GM19023 (cell line): ENCODE data around the gene DCUN1D1.
"Not testable (repeated sequence)": the region's sequence is repeated elsewhere in the genome, so short reads cannot be mapped to it uniquely, and the experiment has no call there.

Experiments used
- ATAC-seq: cut with Tn5 transposase; IDR thresholded peaks from one replicate; pipeline ENCODE4 v1.9.1; 2021; ENCODE audit warnings: mild to moderate bottlenecking, moderate library complexity; ENCODE audit not compliant: unreplicated experiment

DCUN1D1 gene

DNA sequence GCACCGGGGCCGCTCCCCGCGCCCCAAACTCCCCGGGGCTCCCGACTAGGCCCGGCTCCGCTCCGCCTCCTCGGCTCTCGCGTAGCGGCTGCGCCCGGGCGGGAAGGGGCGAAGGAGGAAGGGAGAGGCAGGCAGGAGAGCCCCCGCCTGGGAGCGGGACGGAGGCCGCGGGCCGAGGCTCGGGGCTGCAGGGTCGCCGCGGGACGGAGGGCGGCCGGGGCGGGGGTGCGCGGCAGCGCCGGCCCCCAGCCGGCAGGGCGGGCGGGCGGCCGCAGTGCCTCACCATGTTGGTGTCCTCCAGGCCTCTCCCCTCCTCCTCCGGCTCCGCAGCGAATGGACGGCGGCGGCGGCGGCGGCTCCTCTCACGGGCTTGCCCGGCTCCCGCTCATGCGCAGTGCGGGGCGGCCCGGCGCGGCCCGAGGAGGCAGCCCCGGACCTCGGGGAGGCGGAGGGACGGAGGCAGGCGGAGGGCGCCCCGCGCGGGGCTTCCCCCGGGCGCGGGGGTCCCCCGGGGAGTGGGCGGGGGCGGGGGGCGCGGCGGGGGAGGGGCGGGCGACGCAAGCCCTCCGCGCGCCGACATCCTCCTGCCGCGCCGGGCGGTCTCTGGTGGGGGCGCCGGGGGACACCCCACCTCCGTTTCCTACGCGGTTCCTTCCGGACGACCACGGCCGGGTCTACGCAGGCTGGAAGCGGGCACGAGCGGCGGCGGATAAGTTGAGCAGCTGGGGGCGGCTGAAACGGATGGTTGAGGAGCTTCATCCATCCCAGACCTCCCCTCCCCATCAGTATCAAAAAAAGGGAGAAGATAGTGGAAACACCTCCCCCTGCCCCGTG is at the start of gene DCUN1D1:
Gene DCUN1D1, minus strand, starts transcription at position 335 of the 834 bp plus-strand sequence. Its CDS starts 49 bp downstream, at position 286.
- peak; percentile 93 for ATAC-seq

DNA sequence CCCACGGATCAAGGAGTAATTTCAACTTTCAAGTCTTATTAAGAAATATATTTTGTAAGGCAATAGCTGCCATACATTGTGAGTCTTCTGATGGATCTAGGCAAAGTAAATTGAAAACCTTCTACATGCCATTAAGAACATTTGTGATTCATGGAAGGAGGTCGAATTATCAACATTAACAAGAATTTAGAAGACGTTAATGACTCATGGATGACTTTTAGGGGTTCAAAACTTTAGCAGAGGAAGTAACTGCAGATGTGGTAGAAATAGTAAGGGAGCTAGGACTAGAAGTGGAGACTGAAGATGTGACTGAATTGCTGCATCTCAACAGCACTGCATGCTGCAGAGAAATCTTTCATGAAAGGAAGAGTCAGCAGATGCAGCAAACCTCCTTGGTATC is 48.1 kb upstream of the DCUN1D1 start:
- no peak for ATAC-seq

DNA sequence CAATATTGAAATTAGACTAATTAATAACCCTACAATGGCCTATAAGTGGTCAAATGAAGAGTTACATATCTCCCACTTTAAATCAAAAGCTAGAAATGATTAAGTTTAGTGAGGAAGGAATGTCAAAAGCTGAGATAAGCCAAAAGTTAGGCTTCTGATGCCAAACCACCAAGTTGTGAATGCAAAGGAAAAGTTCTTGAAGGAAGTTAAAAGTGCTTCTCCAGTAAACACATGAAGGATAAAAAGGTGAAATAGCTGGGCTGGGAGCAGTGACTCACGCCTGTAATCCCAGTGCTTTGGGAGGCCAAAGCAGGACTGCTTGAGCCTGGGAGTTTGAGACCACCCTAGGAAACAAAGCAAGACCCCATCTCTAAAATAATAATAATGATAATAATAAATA is 46.9 kb upstream of the DCUN1D1 start:
- ATAC-seq, result no peak

DNA sequence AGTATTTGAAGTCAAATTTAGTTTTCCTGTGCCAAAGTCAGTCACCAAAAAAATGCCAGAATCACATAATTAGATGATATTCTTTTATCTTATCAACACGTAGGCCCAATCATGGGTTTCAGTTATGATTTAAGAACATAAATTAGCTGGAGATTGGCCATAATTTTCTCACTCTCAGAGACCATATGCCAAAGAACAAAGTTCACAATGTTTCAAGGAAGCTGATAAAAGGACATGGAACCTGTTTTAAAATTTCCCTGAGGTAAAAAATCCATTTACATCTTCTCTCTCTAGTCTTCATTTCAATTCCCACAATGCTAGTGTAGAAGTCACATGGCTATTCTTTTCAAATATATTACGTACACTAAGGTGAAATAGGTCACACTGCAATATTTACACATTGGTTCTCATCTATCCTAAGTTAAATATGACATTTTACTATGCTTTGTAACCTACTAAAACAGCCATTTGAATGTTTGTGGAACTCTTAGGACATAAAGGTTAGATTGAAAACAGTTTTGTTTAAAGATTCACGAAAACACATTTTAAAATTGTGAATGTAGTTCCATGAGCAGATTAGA is 42.7 kb upstream of the DCUN1D1 start:
- no peak for ATAC-seq

DNA sequence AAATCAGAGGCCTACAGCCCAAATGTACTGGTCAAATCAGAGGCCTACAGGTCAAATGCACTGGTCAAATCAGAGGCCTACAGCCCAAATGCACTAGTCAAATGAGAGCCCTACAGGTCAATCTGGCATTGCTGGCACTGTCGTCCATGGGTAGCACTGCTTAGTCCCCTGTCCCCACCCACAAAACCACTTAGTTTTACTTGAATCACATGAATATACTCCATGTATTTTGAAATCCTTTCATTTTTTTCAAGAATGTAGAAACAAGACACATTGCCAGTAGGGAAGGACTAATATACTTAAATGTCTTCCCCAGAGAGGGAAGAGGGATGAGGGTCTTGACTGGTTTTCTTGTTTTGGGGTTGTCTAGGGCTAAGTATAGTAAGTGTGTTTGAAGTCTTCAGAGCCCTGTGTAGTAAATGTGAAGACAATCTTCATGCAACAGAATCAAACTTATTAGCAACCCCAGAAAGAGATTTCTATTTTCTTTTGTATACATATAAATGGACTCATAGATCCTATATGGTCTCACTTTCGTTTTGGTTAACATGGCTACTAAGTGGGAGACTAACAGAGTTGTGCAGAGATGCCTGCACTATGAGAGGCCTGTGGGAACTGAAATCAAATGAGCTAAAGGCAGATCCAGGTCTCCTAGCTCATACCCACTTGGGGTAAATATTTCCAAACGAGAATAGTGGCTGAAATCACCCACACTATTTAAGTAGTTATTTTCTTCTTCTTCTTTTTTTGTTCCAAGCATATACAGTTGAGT is 38.3 kb upstream of the DCUN1D1 start:
- ATAC-seq, result no peak

DNA sequence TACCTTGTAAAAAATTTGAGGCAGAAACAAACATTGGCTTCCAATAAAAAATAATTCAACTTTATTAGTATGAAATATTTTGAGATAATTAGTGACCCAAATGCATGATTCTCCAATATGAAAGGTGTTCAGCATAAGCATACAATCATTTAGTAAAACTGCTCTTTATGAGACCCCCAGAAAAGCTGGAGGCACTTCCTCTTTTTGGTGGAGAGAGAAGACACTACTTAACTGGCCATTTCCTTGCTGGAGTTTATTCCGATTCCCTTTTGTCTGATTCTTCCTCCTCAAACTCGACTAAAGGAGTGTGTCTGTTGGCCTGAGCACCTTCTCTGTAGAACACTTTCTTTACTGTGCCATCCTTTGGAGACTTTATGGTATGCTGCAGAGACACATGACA is 34.8 kb upstream of the DCUN1D1 start:
- ATAC-seq, result no peak

DNA sequence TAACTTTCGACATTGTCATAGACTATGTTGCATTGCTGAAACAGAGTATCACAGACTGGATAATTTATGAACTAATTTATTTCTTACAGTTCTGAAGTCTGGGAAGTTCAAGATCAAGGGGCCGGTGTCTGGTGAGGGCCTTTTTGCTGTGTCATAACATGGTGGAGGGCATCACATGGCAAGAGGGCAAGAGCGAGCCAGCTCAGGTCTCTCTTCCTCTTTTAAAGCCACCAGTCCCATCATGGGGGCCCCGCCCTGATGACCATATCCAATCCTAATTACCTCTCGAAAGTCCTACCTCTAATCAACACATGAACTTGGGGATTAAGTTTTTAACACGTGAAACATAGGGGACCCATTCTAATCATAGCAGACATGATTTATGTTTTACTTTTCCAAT is 33.5 kb upstream of the DCUN1D1 start:
- ATAC-seq, result no peak

DNA sequence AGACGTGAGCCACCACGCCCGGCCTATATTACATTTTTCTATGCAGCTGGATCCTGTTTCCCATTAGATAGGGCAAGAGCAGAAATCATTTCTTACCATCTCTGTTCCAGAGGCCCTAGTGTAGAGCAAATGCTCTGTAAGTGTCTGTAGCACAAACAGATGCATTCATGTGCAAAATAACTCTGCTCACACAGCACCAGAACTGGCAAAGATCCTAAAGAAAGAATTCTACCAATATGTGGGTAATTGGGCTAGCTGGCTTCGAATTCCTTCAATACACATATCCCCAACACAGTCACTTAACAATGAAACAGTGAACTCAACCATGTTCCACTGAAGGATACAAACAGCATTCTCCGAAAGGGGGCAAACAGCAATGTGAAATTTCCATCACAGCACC is 32.7 kb upstream of the DCUN1D1 start:
- no peak for ATAC-seq

DNA sequence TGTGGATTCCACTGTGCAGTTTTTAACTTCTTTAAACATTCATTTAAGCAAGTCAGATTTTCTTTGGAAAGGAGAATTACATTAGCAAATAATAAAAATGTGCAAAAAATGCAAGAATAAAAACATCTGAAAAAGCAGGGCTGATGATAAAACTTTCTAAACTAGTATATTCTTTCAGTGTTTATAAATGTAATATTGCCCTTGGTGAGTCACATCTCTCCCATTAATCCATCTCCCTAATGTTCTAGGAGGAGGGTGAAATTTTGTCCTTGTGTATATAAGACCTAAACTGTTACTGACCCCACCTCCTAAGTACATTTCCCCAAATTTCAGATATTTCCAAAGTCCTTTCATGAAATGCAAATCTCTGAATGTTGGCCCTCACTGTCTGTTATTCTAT is 28.5 kb upstream of the DCUN1D1 start:
- ATAC-seq, result no peak

DNA sequence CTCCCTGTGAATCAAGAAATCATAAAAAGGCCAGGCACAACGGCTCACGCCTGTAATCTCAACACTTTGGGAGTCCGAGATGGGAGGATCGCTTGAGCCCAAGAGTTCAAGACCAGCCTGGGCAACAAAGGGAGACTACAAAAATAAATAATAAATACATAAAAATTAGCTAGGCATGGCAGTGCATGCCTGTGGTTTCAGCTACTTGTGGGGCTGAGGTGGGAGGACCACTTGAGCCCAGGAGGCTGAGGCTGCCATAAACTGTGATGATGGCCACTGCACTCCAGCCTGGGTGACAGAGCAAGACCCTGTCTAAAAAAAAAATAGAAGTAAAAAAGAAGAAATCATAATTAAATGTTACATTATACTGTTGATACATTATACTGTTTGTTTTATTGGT is 28.0 kb upstream of the DCUN1D1 start:
- no peak for ATAC-seq

DNA sequence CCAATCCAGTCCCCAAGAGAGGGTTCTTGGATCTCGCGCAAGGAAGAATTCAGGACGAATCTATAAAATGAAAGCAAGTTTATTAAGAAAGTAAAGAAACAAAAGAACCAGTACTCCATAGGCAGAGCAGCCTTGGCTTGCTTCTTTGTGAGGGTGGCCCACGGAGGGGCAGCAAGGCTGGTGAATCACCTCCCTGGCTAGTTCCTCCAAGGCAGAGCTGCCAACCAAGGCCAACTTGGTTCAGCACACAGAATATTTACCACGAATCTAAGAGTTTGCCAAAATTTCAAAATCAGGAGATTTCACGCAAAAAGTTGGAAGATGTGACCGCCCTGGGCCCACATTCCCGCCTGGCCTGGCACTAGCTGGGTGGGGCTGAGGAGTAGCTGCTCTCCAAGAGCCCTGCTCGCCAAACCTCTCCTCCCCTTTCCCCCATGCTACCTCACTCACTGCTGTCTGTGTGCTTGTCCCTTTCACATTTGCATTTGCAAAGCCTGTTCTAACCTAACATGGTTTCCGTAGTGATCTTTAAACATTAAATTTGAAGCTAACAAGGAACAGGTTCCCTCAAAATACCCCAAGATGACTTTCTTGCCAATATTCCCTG is 26.2 kb upstream of the DCUN1D1 start:
- no peak for ATAC-seq

DNA sequence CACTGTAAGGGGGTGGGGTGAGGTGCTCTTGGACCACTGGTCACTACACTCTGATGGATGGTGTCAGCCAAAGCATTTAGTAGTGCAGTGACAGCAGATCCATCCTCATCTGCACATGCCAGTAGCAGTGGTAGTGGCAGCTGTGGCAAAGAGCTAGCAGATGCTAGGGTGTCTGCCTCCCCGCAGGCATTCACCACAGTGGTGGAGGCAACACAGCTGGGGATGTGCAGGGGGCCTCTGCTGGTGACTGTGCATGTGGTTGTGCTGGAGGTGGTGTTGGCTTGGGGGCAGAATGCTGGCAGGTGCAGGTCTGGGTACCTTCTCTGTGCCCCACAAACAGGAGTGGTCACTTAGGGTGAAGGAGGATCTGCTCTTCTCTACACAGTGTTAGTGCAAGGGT is 19.4 kb upstream of the DCUN1D1 start:
- ATAC-seq, result no peak

DNA sequence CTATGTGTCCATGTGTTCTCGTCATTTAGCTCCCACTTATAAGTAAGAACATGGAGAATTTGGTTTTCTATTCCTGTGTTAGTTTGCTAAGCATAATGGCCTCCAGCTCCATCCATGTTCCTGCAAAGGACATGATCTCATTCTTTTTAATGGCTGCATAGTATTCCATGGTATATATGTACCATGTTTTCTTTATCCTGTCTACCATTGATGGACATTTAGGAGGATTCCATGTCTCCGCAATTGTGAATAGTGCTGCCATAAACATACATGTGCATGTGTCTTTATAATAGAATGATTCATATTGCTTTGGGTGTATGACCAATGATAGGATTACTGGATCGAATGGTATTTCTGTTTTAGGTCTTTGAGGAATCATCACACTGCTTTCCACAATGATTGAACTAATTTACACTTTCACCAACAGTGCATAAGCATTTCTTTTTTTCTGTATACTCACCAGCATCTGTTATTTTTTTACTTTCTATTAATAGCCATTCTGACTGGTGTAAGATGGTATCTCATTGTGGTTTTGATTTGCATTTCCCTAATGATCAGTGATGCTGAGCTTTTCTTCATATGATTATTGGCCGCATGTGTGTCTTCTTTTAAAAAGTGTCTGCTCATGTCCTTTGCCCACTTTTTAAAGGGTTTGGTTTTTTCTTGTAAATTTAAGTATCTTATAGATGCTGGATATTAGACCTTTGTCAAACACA is 13.3 kb upstream of the DCUN1D1 start:
- not testable (repeated sequence) for ATAC-seq

DNA sequence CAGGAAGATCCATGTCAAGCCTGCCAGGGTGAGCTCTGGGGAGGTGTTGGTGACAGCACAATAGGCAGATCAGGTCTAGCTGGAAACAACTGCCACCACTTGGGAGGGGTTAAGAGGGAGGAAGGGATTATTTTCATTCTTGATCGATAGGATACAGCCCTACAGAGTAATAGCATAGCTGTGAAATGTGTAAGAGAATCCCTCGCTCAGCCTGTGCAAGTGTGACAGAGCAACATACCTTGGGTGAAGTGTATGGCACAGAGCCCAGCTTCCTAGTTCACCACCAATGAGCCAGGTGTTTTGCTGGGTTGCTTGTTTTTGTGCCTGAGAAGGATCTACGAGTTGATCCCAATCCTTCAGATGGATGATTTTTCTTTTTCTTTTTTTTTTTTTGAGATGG is 9.2 kb upstream of the DCUN1D1 start:
- ATAC-seq, result no peak

DNA sequence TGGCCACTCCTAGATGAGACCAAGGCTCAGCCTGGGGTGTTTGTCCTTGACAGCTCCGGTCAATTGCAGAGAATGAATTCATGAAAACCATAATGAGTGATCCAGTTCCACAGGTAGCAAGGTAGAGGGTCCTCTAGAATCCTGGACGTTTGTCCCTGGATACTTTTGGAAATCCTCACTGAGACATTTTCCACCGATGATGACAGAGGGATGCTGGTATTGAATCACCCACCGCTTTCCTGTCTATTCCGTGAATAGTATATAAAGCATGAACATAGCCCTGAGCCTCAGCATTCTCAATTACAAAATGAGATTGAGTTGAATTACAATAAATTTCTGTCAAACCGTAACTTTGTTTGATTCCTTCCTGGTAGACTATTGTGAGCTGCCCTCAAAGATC is 5.7 kb upstream of the DCUN1D1 start:
- ATAC-seq, result no peak

DNA sequence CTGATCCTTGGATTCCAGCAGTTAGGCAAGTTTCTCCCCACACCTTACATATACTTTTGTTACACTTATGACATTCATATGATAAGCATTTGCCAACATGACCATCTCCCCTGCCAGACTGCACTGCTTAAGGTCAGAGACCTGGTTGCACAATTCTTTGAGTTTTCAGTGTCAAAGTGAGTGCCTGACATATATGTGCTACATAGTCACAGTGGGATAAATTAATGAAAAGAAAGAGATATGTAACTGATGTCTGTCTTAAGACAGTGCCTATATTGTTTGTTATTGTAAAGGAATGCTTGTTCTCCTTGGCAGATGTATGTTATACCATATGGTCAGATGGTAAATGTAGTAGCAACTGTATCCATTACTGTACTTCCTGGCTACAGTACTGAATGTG is 3.5 kb upstream of the DCUN1D1 start:
- ATAC-seq, result no peak

DNA sequence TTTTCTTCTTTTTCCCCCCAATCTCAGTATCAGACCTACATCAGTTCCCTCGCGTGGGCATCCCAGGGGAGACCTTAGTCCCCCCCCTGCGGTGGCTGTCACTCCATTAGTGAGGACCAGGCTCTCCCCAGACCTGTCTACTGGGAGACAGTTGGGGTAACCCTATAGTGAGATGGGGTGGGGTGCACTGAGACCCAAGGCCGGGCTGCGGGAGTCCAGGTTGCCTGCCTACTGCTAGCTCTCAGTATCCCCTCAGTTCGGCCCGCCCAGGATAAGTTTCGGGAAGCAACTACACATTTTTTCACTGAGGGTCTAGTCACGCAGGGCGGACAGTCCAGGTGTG is 671 bp upstream of the DCUN1D1 start:
- ATAC-seq, result no peak

DNA sequence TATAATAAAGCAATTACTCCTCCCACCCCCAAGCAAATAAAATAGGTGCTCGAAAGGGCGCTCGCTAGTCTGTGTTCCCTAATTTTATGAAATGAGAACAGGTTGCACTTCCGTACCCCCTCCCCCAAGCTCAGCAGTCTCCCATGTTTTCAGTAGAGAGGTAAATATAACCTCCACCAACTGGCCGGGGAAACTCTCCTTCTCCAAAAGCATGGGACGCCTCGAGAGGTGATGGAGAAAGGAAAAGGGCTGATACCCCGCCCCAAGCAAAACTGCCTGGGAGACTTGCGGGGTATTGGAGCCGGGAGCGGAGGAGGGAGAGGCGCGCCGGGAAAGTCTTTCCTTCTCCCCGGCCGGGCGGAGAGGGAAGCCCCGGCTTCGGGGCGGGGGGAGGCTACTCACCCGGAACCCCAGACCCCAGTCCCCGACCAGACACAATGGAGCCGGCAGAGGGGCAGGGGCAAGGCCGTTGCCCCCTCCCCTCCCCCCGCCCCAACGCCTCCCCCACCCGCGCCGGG is 605 bp downstream of the DCUN1D1 start:
- ATAC-seq, result peak; percentile 2

DNA sequence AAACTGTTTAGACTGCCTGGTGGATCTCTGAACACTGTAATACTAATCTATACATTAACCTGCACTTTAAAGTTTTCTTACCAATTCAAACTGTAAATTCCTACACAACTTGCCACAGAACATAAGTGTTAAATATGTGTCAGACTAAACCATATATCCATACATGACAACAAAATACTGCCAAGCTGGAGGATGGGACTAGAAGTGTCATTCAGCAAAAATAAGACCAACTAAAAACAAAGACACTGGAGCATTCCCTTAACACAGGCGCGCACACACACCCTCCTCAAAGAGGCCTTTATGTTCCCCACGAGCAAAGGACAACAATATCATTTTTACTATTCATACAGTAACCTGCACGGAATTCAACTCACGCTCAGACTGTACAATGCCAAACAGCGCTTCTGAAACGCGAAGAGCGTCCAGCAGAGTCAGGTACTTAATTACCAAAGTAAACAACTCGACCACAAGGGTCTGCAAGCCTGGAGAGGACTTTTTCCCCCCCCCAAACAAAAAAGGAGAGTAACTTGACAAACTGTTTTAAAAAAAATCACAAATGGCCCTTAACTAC is 1.1 kb downstream of the DCUN1D1 start:
- no peak for ATAC-seq

DNA sequence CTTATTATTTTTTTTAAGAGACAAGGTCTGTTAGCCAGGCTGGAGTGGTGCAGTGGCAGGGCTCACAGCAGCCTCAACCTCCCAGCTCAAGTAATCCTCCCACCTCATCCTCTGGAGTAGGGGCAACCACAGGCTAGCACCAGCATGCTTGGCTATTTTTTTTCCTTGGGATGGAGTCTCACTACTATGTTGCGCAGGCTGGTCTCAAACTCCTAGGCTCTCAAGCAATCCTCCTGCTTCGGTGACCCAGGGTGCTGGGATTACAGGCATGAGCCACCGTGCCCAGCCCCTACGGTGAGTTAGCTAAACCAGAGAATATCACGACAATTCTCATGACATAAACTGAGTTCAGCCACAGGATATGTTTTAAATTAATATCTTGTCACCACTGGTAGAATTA is 2.0 kb downstream of the DCUN1D1 start:
- ATAC-seq, result no peak
